HepG2 (cell line): ENCODE measurements around the gene RHBDL1. TPM values are rescaled to one million over a fixed set of nuclear protein-coding genes. Genes with fewer than 3 reads are reported as not detected.
A peak's percentile ranks its signal among the peaks of the same experiment; 100 is the strongest.

Source experiments
- CC2D1A ChIP-seq: sonication (generic); formaldehyde crosslinking; IDR thresholded peaks from 2 replicates; pipeline ENCODE4 v1.8.1; 2023; ENCODE audit warnings: mild to moderate bottlenecking, missing genetic modification reagents
- HMGA1 ChIP-seq: sonication (generic); formaldehyde crosslinking; conservative IDR thresholded peaks from 2 replicates; pipeline ENCODE4 v1.4.0; 2020; ENCODE audit warnings: missing genetic modification reagents
- JARID2 ChIP-seq: sonication (generic); formaldehyde crosslinking; IDR thresholded peaks from 2 replicates; pipeline ENCODE4 v1.8.1; 2023; ENCODE audit warnings: missing genetic modification reagents, inconsistent platforms; ENCODE audit not compliant: insufficient replicate concordance
- NFKB2 ChIP-seq: sonication (generic); formaldehyde crosslinking; IDR thresholded peaks from 2 replicates; pipeline ENCODE4 v1.4.0; 2020; ENCODE audit warnings: missing genetic modification reagents, borderline replicate concordance
- SKIL ChIP-seq: sonication (generic); formaldehyde crosslinking; IDR thresholded peaks from 2 replicates; pipeline ENCODE4 v1.8.0; 2022; ENCODE audit warnings: missing genetic modification reagents, mild to moderate bottlenecking, moderate library complexity, borderline replicate concordance
- SNRNP70 ChIP-seq: fragments of 200-400 bp; formaldehyde crosslinking; IDR thresholded peaks from 2 replicates; pipeline ENCODE4 v1.6.1; 2017; ENCODE audit warnings: mild to moderate bottlenecking, low read depth, low read length, moderate library complexity
- TEAD2 ChIP-seq: sonication (generic); formaldehyde crosslinking; IDR thresholded peaks from 2 replicates; pipeline ENCODE4 v1.9.0; 2021; ENCODE audit warnings: missing genetic modification reagents
- TOE1 ChIP-seq: sonication (generic); formaldehyde crosslinking; IDR thresholded peaks from 2 replicates; pipeline ENCODE4 v1.4.0; 2020; ENCODE audit warnings: mild to moderate bottlenecking, missing genetic modification reagents
- U2AF1 ChIP-seq: fragments of 200-400 bp; formaldehyde crosslinking; optimal IDR thresholded peaks from 2 replicates; pipeline ENCODE3; 2017; ENCODE audit warnings: mild to moderate bottlenecking, low read depth, low read length
- ZBTB3 ChIP-seq: sonication (generic); formaldehyde crosslinking; IDR thresholded peaks from 2 replicates; pipeline ENCODE4 v1.4.0; 2020; ENCODE audit warnings: low read depth, mild to moderate bottlenecking, moderate library complexity, missing genetic modification reagents, borderline replicate concordance
- ZFYVE20 ChIP-seq: sonication (generic); formaldehyde crosslinking; IDR thresholded peaks from 2 replicates; pipeline ENCODE4 v1.8.0; 2023; ENCODE audit warnings: low read depth, mild to moderate bottlenecking, moderate library complexity, missing genetic modification reagents, borderline replicate concordance
- ZNF101 ChIP-seq: sonication (generic); formaldehyde crosslinking; IDR thresholded peaks from 2 replicates; pipeline ENCODE4 v1.4.0; 2020; ENCODE audit warnings: mild to moderate bottlenecking, low read depth, missing genetic modification reagents, borderline replicate concordance
- polyA plus RNA-seq, 8 experiments: library from polyadenylated mRNA; depleted of rRNA in 3 of 8; stranded (reverse) in 7 of 8; unstranded in 1 of 8; fragments of >200 nt; fragmentation: Illumina TruSeq in 4 of 8; extraction: Trizol in 4 of 8; gene quantifications; 2 replicates each; pipeline versions ENCODE4 v1.2.1 to v1.2.3, GENCODE V29; 2011 to 2016; ENCODE audit warnings: low read depth in 4 of 8, missing spikeins in 1 of 8, mixed read lengths in 1 of 8; ENCODE audit not compliant: insufficient read depth in 1 of 8
- total RNA-seq, 5 experiments: library from RNA; depleted of rRNA; stranded (reverse); fragments of >200 nt; fragmentation: Illumina TruSeq; extraction: Trizol; gene quantifications; 2 replicates each; pipeline ENCODE4 v1.2.3, GENCODE V29; 2016; ENCODE audit warnings: low read depth in 1 of 5
- TF ChIP-seq, protein P1 (sequence below): sonication (generic); formaldehyde crosslinking; IDR thresholded peaks from 2 replicates; pipeline ENCODE4 v1.4.0; 2020; ENCODE audit warnings: missing genetic modification reagents
- TF ChIP-seq, protein P2 (sequence below): sonication (generic); formaldehyde crosslinking; IDR thresholded peaks from 2 replicates; pipeline ENCODE4 v1.5.0; 2020; ENCODE audit warnings: missing genetic modification reagents

The RHBDL1 gene
- total and polyA plus RNA-seq, 2 of the 13 experiments (the other 11 are each of a cell fraction or from before 2014, with no cell fraction given): 1.8 to 3.8 TPM

- TF ChIP-seq SKIL (CRISPR knock-in tag) (0 out of 2 replicates have a peak, but pooled peaks have one; percentile 45), CC2D1A (CRISPR knock-in tag) (no peak), SNRNP70 (no peak), U2AF1 (peak; percentile 21), TEAD2 (CRISPR knock-in tag) (no peak), NFKB2 (CRISPR knock-in tag) (no peak; the same call in 1 of the 2 replicates), JARID2 (CRISPR knock-in tag) (no peak), ZFYVE20 (CRISPR knock-in tag) (no peak), HMGA1 (CRISPR knock-in tag) (no peak), ZNF101 (CRISPR knock-in tag) (no peak), TOE1 (no peak), ZBTB3 (CRISPR knock-in tag) (no peak)
- TF ChIP-seq, protein P1, sequence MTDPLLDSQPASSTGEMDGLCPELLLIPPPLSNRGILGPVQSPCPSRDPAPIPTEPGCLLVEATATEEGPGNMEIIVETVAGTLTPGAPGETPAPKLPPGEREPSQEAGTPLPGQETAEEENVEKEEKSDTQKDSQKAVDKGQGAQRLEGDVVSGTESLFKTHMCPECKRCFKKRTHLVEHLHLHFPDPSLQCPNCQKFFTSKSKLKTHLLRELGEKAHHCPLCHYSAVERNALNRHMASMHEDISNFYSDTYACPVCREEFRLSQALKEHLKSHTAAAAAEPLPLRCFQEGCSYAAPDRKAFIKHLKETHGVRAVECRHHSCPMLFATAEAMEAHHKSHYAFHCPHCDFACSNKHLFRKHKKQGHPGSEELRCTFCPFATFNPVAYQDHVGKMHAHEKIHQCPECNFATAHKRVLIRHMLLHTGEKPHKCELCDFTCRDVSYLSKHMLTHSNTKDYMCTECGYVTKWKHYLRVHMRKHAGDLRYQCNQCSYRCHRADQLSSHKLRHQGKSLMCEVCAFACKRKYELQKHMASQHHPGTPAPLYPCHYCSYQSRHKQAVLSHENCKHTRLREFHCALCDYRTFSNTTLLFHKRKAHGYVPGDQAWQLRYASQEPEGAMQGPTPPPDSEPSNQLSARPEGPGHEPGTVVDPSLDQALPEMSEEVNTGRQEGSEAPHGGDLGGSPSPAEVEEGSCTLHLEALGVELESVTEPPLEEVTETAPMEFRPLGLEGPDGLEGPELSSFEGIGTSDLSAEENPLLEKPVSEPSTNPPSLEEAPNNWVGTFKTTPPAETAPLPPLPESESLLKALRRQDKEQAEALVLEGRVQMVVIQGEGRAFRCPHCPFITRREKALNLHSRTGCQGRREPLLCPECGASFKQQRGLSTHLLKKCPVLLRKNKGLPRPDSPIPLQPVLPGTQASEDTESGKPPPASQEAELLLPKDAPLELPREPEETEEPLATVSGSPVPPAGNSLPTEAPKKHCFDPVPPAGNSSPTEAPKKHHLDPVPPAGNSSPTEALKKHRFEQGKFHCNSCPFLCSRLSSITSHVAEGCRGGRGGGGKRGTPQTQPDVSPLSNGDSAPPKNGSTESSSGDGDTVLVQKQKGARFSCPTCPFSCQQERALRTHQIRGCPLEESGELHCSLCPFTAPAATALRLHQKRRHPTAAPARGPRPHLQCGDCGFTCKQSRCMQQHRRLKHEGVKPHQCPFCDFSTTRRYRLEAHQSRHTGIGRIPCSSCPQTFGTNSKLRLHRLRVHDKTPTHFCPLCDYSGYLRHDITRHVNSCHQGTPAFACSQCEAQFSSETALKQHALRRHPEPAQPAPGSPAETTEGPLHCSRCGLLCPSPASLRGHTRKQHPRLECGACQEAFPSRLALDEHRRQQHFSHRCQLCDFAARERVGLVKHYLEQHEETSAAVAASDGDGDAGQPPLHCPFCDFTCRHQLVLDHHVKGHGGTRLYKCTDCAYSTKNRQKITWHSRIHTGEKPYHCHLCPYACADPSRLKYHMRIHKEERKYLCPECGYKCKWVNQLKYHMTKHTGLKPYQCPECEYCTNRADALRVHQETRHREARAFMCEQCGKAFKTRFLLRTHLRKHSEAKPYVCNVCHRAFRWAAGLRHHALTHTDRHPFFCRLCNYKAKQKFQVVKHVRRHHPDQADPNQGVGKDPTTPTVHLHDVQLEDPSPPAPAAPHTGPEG (CRISPR knock-in tag): no peak; the same call in 1 of the 2 replicates
- TF ChIP-seq, protein P2, sequence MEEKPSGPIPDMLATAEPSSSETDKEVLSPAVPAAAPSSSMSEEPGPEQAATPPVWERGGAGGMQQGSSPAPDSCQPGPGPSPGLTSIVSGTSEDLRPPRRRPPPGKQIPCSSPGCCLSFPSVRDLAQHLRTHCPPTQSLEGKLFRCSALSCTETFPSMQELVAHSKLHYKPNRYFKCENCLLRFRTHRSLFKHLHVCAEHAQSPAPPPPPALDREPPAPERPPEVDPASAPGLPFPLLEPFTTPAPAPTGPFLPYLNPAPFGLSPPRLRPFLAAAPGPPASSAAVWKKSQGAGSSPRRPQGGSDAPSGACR (CRISPR knock-in tag): 0 out of 2 replicates have a peak, but pooled peaks have one; percentile 59
These were observed 45.0 kb downstream of the RHBDL1 start (continued) for GRCh38 chr16:720447-720989.
